ENCODE measurements around the gene PTX4. TPM values are rescaled to one million over a fixed set of nuclear protein-coding genes. Genes with fewer than 3 reads are reported as not detected.
"Not testable (repeated sequence)": the region's sequence is repeated elsewhere in the genome, so short reads cannot be mapped to it uniquely, and the experiment has no call there.

Gene PTX4
- total RNA-seq, 1 donor from 2014 or later = not detected

DNA sequence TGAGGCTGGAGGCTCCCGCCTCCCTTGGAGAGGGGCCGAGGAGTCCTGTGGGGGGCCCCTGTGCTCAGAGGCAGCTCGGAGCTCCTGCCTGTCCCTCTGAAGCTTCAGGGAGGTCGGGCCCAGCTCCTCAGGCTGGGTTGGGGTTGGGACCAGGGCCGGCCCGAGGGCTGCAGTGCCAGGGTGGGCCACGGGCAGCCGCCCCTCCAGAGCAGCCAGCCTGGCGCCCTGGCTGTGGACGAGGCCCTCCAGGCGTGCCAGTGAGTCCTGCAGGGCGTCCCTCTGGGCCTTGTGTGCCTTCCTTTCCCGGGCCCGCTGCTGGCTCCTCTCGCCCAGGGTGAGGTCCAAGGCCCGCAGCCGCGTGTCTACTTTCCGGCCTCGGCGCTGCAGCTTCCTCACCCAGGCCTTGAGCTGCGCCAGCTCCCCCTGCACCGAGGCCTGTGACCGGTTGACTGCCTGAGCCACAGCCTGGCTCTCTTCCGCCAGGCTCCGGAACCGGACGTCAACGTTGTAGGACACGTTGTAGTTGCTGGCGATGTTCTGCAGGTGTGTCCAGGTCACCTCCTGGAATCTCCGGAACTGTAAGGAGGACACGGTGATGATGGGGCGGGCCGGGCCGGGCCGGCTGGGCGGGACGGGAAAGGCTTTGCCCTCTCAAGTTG lies 1.2 kb downstream of the PTX4 start:
- peaks cover 0 to 1% of the 10 kb centered on the region in 2 donors for H3K4me1 ChIP-seq
- DNase-seq (ENCODE audit: low spot score in 2 of 2) = no peak
- no peaks in the 10 kb centered on the region for H3K36me3 ChIP-seq
- no peak overlapping the region for H3K27ac ChIP-seq
- no peaks in the 10 kb centered on the region for H3K27me3 ChIP-seq
- intact Hi-C loops (cut with DNase I) = no loop called here
- TF ChIP-seq CTCF (IDR thresholded peaks at IDR 0.05) = no peak
- no peak overlapping the region for H3K4me3 ChIP-seq
- no peaks in the 10 kb centered on the region for H3K9me3 ChIP-seq

GRCh38 chr16:1486551-1487390 lies 2.0 kb downstream of the PTX4 start:
- H3K36me3 ChIP-seq = no peaks in the 10 kb centered on the region
- TF ChIP-seq CTCF (IDR thresholded peaks at IDR 0.05) = no peak
- no peaks in the 10 kb centered on the region for H3K4me1 ChIP-seq
- no peak overlapping the region for H3K4me3 ChIP-seq
- no peaks in the 10 kb centered on the region for H3K27me3 ChIP-seq
- H3K27ac ChIP-seq = no peak overlapping the region
- no peaks in the 10 kb centered on the region for H3K9me3 ChIP-seq
- no peak for DNase-seq (ENCODE audit: low spot score in 2 of 2)
- intact Hi-C loops (cut with DNase I) = no loop called here

DNA sequence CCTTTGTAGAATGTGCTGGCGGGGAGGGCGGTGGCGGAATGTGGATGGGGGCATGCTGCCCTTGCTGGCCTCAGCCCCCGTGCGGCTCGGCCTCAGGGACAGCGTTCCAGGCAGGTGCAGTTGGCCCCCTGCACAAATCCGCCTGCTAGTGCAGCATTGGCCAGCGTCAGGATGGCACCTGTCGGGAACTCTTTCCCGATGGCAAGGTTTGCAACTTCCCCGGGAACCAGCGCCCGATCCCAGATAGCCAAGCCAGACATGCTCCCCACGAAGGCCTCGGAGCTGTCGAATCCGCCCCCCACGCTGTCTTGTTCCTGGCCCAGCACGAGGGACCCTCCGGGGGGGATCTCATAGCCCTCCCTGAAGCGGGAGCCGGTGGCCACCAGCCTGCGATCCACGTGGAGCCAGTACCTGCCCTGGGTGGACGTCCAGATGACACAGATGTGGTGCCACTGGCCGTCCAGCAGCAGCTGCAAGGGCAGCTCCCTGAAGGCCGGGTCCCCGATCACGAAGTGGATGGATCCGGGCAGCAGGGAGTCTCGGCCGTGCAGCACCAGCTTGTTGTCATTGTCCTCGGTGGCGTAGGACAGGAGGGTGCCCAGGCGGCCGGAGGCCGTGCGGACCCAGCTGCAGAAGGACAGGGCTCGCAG lies 2.8 kb downstream of the PTX4 start:
- Histone ChIP-seq H3K36me3 (no peaks in the 10 kb centered on the region), H3K27me3 (no peaks in the 10 kb centered on the region), H3K4me1 (no peaks in the 10 kb centered on the region), H3K27ac (no peak overlapping the region), H3K9me3 (no peaks in the 10 kb centered on the region), H3K4me3 (no peak overlapping the region)
- TF ChIP-seq CTCF (IDR thresholded peaks at IDR 0.05) = no peak
- no peak for DNase-seq (ENCODE audit: low spot score in 2 of 2)
- intact Hi-C loops (cut with DNase I) = no loop called here

- no peaks in the 10 kb centered on the region for H3K36me3 ChIP-seq
- H3K4me3 ChIP-seq = no peak overlapping the region
- no peaks in the 10 kb centered on the region for H3K27me3 ChIP-seq
- TF ChIP-seq CTCF (IDR thresholded peaks at IDR 0.05) = no peak
- no peak for DNase-seq (ENCODE audit: low spot score in 2 of 2)
- H3K9me3 ChIP-seq = no peaks in the 10 kb centered on the region
- no peak overlapping the region for H3K27ac ChIP-seq
- no peaks in the 10 kb centered on the region for H3K4me1 ChIP-seq
- intact Hi-C loops (cut with DNase I) = no loop called here
Observed at GRCh38 chr16:1481906-1482835, 6.6 kb downstream of the PTX4 start.

DNA sequence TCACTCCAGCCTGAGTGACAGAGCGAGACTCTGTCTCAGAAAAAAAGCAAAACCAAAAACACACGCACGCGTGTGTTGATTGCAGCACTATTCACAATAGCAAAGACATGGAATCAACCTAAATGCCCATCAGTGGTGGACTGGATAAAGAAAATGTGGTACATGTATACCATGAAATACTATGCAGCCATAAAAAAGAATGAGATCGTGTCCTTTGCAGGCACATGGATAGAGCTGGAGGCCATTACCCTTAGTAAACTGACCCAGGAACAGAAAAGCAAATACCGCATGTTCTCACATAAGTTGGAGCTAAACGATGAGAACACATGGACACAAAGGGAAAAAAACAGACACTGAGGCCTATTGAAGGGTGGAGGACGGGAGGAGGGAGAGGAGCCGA lies 9.8 kb downstream of the PTX4 start:
- H3K36me3 ChIP-seq; H3K27ac ChIP-seq; H3K27me3 ChIP-seq; DNase-seq (ENCODE audit: low spot score in 2 of 2); H3K4me3 ChIP-seq; intact Hi-C loops (cut with DNase I); H3K9me3 ChIP-seq: not testable (repeated sequence)
- H3K4me1 ChIP-seq = peaks cover 0 to 11% of the 10 kb centered on the region in 2 donors
